ENCODE data around the gene LRFN5. TPM values are rescaled to one million over a fixed set of nuclear protein-coding genes. Genes with fewer than 3 reads are reported as not detected.

The LRFN5 gene
- total RNA-seq, 1 experiment from 2014 or later, result not detected

DNA sequence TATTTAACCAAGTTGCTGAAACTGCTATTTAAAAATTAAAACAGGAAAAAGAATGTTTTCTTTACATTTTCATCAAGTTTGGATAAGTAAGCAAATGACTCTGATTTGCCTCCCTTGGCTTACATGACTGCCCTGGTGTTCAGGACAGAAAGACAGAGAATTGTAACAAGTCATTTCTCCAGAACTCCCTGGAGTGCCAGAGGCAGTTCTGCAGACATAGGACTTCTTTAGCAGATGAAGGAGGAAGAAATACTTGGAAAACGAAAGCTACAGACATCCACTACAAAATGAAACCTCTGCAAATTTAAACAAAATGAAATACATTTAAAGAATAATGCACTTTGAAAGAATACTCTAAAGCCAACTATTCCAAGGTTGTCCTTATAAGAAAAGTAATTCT, 253.9 kb downstream of the LRFN5 start:
- no peak for DNase-seq
- H3K4me3 Mint-ChIP-seq (ENCODE audit: low read depth, unreplicated experiment), result no peak overlapping the region
- CTCF ChIA-PET, result no interaction called here
- H3K27me3 Mint-ChIP-seq (ENCODE audit: unreplicated experiment), result no peaks in the 10 kb centered on the region
- no peaks in the 10 kb centered on the region for H3K4me1 Mint-ChIP-seq (ENCODE audit: low read depth, unreplicated experiment)
- BruUV-seq (replicated peaks), result no TSS peak
- intact Hi-C loops (cut with micrococcal nuclease; ENCODE audit: unreplicated experiment), result no loop called here
- H3K36me3 Mint-ChIP-seq (ENCODE audit: insufficient read depth, unreplicated experiment), result no peaks in the 10 kb centered on the region
- H3K27ac Mint-ChIP-seq (ENCODE audit: unreplicated experiment), result no peak overlapping the region
- TF ChIP-seq, protein P1, sequence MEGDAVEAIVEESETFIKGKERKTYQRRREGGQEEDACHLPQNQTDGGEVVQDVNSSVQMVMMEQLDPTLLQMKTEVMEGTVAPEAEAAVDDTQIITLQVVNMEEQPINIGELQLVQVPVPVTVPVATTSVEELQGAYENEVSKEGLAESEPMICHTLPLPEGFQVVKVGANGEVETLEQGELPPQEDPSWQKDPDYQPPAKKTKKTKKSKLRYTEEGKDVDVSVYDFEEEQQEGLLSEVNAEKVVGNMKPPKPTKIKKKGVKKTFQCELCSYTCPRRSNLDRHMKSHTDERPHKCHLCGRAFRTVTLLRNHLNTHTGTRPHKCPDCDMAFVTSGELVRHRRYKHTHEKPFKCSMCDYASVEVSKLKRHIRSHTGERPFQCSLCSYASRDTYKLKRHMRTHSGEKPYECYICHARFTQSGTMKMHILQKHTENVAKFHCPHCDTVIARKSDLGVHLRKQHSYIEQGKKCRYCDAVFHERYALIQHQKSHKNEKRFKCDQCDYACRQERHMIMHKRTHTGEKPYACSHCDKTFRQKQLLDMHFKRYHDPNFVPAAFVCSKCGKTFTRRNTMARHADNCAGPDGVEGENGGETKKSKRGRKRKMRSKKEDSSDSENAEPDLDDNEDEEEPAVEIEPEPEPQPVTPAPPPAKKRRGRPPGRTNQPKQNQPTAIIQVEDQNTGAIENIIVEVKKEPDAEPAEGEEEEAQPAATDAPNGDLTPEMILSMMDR (IDR thresholded peaks at IDR 0.05; ENCODE audit: unreplicated experiment), result no peak
- peaks cover 10% of the 10 kb centered on the region for H3K9me3 Mint-ChIP-seq (ENCODE audit: low read depth, unreplicated experiment)

DNA sequence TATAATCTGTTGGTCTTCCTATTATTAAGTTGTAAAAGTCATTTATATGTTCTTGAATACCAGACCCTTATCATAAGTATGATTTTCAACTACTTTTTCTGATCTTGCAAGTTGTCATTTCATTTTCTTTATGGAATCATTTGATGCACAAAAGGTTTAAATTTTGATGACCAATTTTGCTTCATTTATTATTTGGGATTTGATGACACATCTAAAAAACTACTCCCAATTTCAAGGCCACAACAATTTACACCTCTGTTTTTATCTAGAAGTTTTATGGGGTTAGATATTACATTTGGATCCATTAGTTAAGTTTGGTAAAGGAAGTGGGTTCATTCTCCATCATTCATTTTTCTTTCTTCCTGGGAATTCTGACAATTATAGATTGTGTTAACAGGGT, 259.2 kb downstream of the LRFN5 start:
- H3K4me1 Mint-ChIP-seq (ENCODE audit: low read depth, unreplicated experiment), result no peaks in the 10 kb centered on the region
- H3K4me3 Mint-ChIP-seq (ENCODE audit: low read depth, unreplicated experiment), result no peak overlapping the region
- BruUV-seq (replicated peaks), result no TSS peak
- H3K9me3 Mint-ChIP-seq (ENCODE audit: low read depth, unreplicated experiment), result peaks cover 15% of the 10 kb centered on the region
- no peak overlapping the region for H3K27ac Mint-ChIP-seq (ENCODE audit: unreplicated experiment)
- TF ChIP-seq, protein P1 (IDR thresholded peaks at IDR 0.05; ENCODE audit: unreplicated experiment), result no peak
- CTCF ChIA-PET, result no interaction called here
- no peak for DNase-seq
- H3K27me3 Mint-ChIP-seq (ENCODE audit: unreplicated experiment), result no peaks in the 10 kb centered on the region
- H3K36me3 Mint-ChIP-seq (ENCODE audit: insufficient read depth, unreplicated experiment), result no peaks in the 10 kb centered on the region
- intact Hi-C loops (cut with micrococcal nuclease; ENCODE audit: unreplicated experiment), result no loop called here

DNA sequence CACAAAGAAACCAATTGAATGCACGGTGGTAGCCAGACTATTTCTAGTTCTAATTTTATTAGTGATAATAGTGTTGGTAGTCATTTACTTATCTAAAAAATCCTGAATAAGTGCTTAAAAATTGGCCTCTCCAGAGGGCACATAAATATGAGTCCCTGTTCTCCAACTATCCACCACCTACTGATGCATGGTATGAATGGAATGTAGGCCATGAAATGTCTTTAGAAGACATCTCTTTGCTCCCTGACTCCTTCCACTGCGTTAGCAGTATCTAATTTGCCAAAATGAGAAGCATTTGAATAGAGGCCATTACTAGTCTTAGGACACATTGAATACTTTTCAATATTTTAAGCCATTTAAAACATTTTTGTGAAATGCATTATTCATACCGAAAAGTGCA, 261.7 kb downstream of the LRFN5 start:
- TF ChIP-seq, protein P1 (IDR thresholded peaks at IDR 0.05; ENCODE audit: unreplicated experiment), result no peak
- Mint-ChIP-seq H3K36me3 (ENCODE audit: insufficient read depth, unreplicated experiment) (no peaks in the 10 kb centered on the region), H3K27me3 (ENCODE audit: unreplicated experiment) (no peaks in the 10 kb centered on the region), H3K4me3 (ENCODE audit: low read depth, unreplicated experiment) (no peak overlapping the region), H3K9me3 (ENCODE audit: low read depth, unreplicated experiment) (peaks cover 15% of the 10 kb centered on the region), H3K4me1 (ENCODE audit: low read depth, unreplicated experiment) (no peaks in the 10 kb centered on the region), H3K27ac (ENCODE audit: unreplicated experiment) (no peak overlapping the region)
- CTCF ChIA-PET, result no interaction called here
- intact Hi-C loops (cut with micrococcal nuclease; ENCODE audit: unreplicated experiment), result no loop called here
- no peak for DNase-seq
- no TSS peak for BruUV-seq (replicated peaks)

DNA sequence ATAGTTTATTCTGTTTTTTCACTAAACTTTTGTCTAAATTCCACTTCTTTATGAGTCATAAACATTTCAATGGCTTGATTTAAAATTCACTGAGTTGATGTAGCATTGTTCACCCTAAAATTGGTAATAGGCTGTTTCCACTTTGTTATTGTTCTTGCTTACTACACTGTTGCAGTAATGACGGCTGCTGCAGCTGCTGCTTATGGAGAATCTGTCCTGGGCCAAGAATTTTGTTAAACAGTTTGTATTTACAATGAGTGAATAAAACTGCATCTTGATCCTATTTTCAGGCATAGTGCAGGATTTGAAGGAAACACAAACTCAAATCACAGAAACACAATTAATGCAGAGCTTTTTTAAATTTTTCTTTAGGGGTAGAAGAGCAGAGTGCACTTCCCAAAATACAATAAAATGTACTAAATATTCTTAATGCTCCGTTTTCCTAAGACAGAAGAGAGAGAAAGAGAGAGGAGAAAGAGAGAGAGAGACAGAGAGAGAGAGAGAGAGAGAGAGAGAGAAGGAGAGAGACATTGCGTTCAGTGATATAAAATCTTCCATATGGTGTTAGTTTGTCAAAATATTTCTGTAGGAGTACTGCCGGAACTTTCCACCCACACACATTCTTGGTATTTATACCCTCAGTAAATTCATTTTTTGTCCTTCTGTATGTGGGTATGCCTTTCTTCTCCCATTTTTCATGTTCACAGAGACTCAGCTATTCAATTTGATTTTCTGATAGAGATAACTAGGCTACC, 266.4 kb downstream of the LRFN5 start:
- Mint-ChIP-seq H3K27ac (ENCODE audit: unreplicated experiment) (no peak overlapping the region), H3K9me3 (ENCODE audit: low read depth, unreplicated experiment) (peaks cover 5% of the 10 kb centered on the region), H3K4me1 (ENCODE audit: low read depth, unreplicated experiment) (no peaks in the 10 kb centered on the region), H3K36me3 (ENCODE audit: insufficient read depth, unreplicated experiment) (no peaks in the 10 kb centered on the region), H3K4me3 (ENCODE audit: low read depth, unreplicated experiment) (no peak overlapping the region), H3K27me3 (ENCODE audit: unreplicated experiment) (no peaks in the 10 kb centered on the region)
- TF ChIP-seq, protein P1 (IDR thresholded peaks at IDR 0.05; ENCODE audit: unreplicated experiment), result no peak
- DNase-seq, result no peak
- intact Hi-C loops (cut with micrococcal nuclease; ENCODE audit: unreplicated experiment), result no loop called here
- CTCF ChIA-PET, result no interaction called here
- BruUV-seq (replicated peaks), result no TSS peak

Measured in Calu3 (cell line).